ENCODE data around the gene ASB1.

- no peak for TF ChIP-seq CTCF (IDR thresholded peaks at IDR 0.05)
- TF ChIP-seq EZH2 (IDR thresholded peaks at IDR 0.05; ENCODE audit: borderline replicate concordance, insufficient read depth, low read depth, low read length, poor library complexity, severe bottlenecking), result no peak
These were observed 7.5 kb downstream of the ASB1 start for GRCh38 chr2:238433941-238434845.

Measured in B cell (primary cell).